ENCODE results near the gene MVP.
"Not testable (repeated sequence)": the region's sequence is repeated elsewhere in the genome, so short reads cannot be mapped to it uniquely, and the experiment has no call there.

Gene MVP

GRCh38 chr16:29791845-29792807, 28.1 kb upstream of the MVP start:
- DNase-seq (ENCODE audit: extremely low read depth, low read depth), result no peak
- TF ChIP-seq CTCF (IDR thresholded peaks at IDR 0.05; ENCODE audit: low read depth, low read length, missing control alignments), result no peak
- peak overlapping the region; percentile 80 for H3K4me3 ChIP-seq (replicated peaks; ENCODE audit: low read depth, low read length)

GRCh38 chr16:29793153-29793552, 27.1 kb upstream of the MVP start:
- not testable (repeated sequence) for DNase-seq (ENCODE audit: extremely low read depth, low read depth); H3K4me3 ChIP-seq (replicated peaks; ENCODE audit: low read depth, low read length)

- DNase-seq (ENCODE audit: extremely low read depth, low read depth), result no peak
- H3K4me3 ChIP-seq (replicated peaks; ENCODE audit: low read depth, low read length), result no peak overlapping the region
- TF ChIP-seq CTCF (IDR thresholded peaks at IDR 0.05; ENCODE audit: low read depth, low read length, missing control alignments), result no peak
These were observed 26.0 kb upstream of the MVP start for GRCh38 chr16:29794231-29794710.

GRCh38 chr16:29802416-29802935, 17.8 kb upstream of the MVP start:
- no peak for TF ChIP-seq CTCF (IDR thresholded peaks at IDR 0.05; ENCODE audit: low read depth, low read length, missing control alignments)
- no peak for DNase-seq (ENCODE audit: extremely low read depth, low read depth)
- no peak overlapping the region for H3K4me3 ChIP-seq (replicated peaks; ENCODE audit: low read depth, low read length)

- no peak for TF ChIP-seq CTCF (IDR thresholded peaks at IDR 0.05; ENCODE audit: low read depth, low read length, missing control alignments)
- no peak overlapping the region; the same call in 1 of the 2 replicates for H3K4me3 ChIP-seq (replicated peaks; ENCODE audit: low read depth, low read length)
- no peak for DNase-seq (ENCODE audit: extremely low read depth, low read depth)
These were observed 16.2 kb upstream of the MVP start for GRCh38 chr16:29804020-29804419.

GRCh38 chr16:29804455-29805231, 15.6 kb upstream of the MVP start:
- TF ChIP-seq CTCF (IDR thresholded peaks at IDR 0.05; ENCODE audit: low read depth, low read length, missing control alignments), result no peak
- peak overlapping the region; percentile 65 for H3K4me3 ChIP-seq (replicated peaks; ENCODE audit: low read depth, low read length)
- DNase-seq (ENCODE audit: extremely low read depth, low read depth), result no peak
